Pulmonary artery endothelial cell (primary cell): ENCODE measurements around the gene GABBR2. TPM values are rescaled to one million over a fixed set of nuclear protein-coding genes. Genes with fewer than 3 reads are reported as not detected.
"Not testable (repeated sequence)": the region's sequence is repeated elsewhere in the genome, so short reads cannot be mapped to it uniquely, and the experiment has no call there.

Experiments used
- DNase-seq: peaks from one replicate; pipeline ENCODE4 v3.0.0-alpha.2; 2011; ENCODE audit warnings: low read depth, low spot score
- total RNA-seq: library from RNA; depleted of rRNA; stranded (reverse); fragments of >200 nt; gene quantifications from 2 replicates; pipeline ENCODE4 v1.2.3, GENCODE V29; 2014

GABBR2 gene
- total RNA-seq, 1 donor from 2014 or later = 23.3 TPM

- no peak for DNase-seq
Observed at GRCh38 chr9:98596486-98596885, 112.2 kb downstream of the GABBR2 start.

GRCh38 chr9:98594546-98595160, 114.1 kb downstream of the GABBR2 start:
- no peak for DNase-seq

- DNase-seq = no peak
Observed at GRCh38 chr9:98593354-98594253, 115.1 kb downstream of the GABBR2 start.

GRCh38 chr9:98591696-98592095, 117.0 kb downstream of the GABBR2 start:
- DNase-seq = no peak

- no peak for DNase-seq
Observed at GRCh38 chr9:98590101-98590500, 118.6 kb downstream of the GABBR2 start.

- DNase-seq = no peak
Observed at GRCh38 chr9:98589102-98589501, 119.6 kb downstream of the GABBR2 start.

- not testable (repeated sequence) for DNase-seq
Observed at GRCh38 chr9:98584853-98585438, 123.8 kb downstream of the GABBR2 start.

- DNase-seq = no peak
Observed at GRCh38 chr9:98584059-98584458, 124.7 kb downstream of the GABBR2 start.

GRCh38 chr9:98583417-98583816, 125.3 kb downstream of the GABBR2 start:
- no peak for DNase-seq

GRCh38 chr9:98580956-98581355, 127.8 kb downstream of the GABBR2 start:
- DNase-seq = no peak

GRCh38 chr9:98579700-98580099, 129.0 kb downstream of the GABBR2 start:
- no peak for DNase-seq

- no peak for DNase-seq
Observed at GRCh38 chr9:98577446-98577845, 131.3 kb downstream of the GABBR2 start.

- DNase-seq = no peak
Observed at GRCh38 chr9:98576859-98577258, 131.9 kb downstream of the GABBR2 start.

GRCh38 chr9:98576354-98576753, 132.4 kb downstream of the GABBR2 start:
- no peak for DNase-seq

- DNase-seq = no peak
Observed at GRCh38 chr9:98575379-98576346, 133.1 kb downstream of the GABBR2 start.

- no peak for DNase-seq
Observed at GRCh38 chr9:98573749-98574278, 134.9 kb downstream of the GABBR2 start.

GRCh38 chr9:98572796-98573195, 135.9 kb downstream of the GABBR2 start:
- DNase-seq = no peak

GRCh38 chr9:98572054-98572627, 136.6 kb downstream of the GABBR2 start:
- DNase-seq = no peak

- no peak for DNase-seq
Observed at GRCh38 chr9:98571643-98572042, 137.1 kb downstream of the GABBR2 start.

- no peak for DNase-seq
Observed at GRCh38 chr9:98570663-98571440, 137.9 kb downstream of the GABBR2 start.
